ENCODE measurements around the gene KLHL30. TPM values are rescaled to one million over a fixed set of nuclear protein-coding genes. Genes with fewer than 3 reads are reported as not detected.

The KLHL30 gene
- total RNA-seq, 1 experiment from 2014 or later = not detected

- Mint-ChIP-seq H3K27ac (no peak overlapping the region; a peak in 1 of 7 replicates), H3K4me3 (no peak overlapping the region), H3K4me1 (no peaks in the 10 kb centered on the region), H3K27me3 (ENCODE audit: low read depth) (peaks cover 7% of the 10 kb centered on the region), H3K9me3 (peaks cover 0 to 9% of the 10 kb centered on the region in 2 experiments; a peak in 4 of 5 replicates), H3K36me3 (ENCODE audit: insufficient read depth in 1 of 3, low read depth in 3 of 3) (no peaks in the 10 kb centered on the region)
- Histone ChIP-seq H4K91ac (ENCODE audit: insufficient read length, low read depth, low read length) (no peak overlapping the region), H2BK120ac (ENCODE audit: low read depth, low read length, poor library complexity, severe bottlenecking) (no peak overlapping the region), H3K27ac (ENCODE audit: insufficient read length, low read depth, low read length) (no peak overlapping the region), H3K23ac (ENCODE audit: insufficient read length, low read depth, low read length) (no peak overlapping the region), H2BK12ac (ENCODE audit: insufficient read length, low read depth, low read length) (no peak overlapping the region), H3T11ph (ENCODE audit: low read length) (no peak overlapping the region), H2AK5ac (ENCODE audit: insufficient read length, low read length) (no peak overlapping the region), H3K79me1 (ENCODE audit: insufficient read depth, low read depth, low read length, poor library complexity, severe bottlenecking) (no peaks in the 10 kb centered on the region), H3K56ac (ENCODE audit: insufficient read length, low read depth, low read length) (no peak overlapping the region), H3K4ac (ENCODE audit: low read depth, low read length) (no peak overlapping the region), H3K14ac (ENCODE audit: insufficient read depth, low read length) (no peak overlapping the region), H2BK15ac (ENCODE audit: low read depth, low read length) (no peak overlapping the region), H3K23me2 (ENCODE audit: insufficient read length, low read depth, low read length, poor library complexity, severe bottlenecking) (no peaks in the 10 kb centered on the region), H4K20me1 (ENCODE audit: control insufficient read depth, insufficient read depth, insufficient read length) (no peaks in the 10 kb centered on the region), H3K9me3 (ENCODE audit: control insufficient read depth, low read depth, low read length) (no peaks in the 10 kb centered on the region), H4K5ac (ENCODE audit: insufficient read length, low read depth, low read length) (no peak overlapping the region), H4K8ac (replicated peaks; ENCODE audit: insufficient read length, low read depth, low read length) (no peak overlapping the region), H2BK20ac (ENCODE audit: low read depth, low read length, poor library complexity, severe bottlenecking) (no peak overlapping the region), H2AFZ (ENCODE audit: low read length) (no peak overlapping the region), H3K18ac (ENCODE audit: insufficient read length, low read depth, low read length) (no peak overlapping the region), H3K4me2 (ENCODE audit: insufficient read depth, insufficient read length, low read length) (no peak overlapping the region), H3K4me1 (ENCODE audit: insufficient read depth, low read length) (no peaks in the 10 kb centered on the region), H2BK5ac (ENCODE audit: insufficient read length, low read length) (no peak overlapping the region), H3K79me2 (ENCODE audit: insufficient read depth, low read length) (no peaks in the 10 kb centered on the region), H3K27me3 (ENCODE audit: insufficient read depth, low read length) (no peaks in the 10 kb centered on the region), H3K9ac (ENCODE audit: extremely low read depth, insufficient read length, low read length) (no peak overlapping the region)
- TF ChIP-seq CTCF (conservative IDR thresholded peaks at IDR 0.05) = no peak
- WGBS (ENCODE audit: extremely low coverage, insufficient read length, low lambda C conversion rate) = no CpG with 5 or more reads among the region's 29 CpGs
- no peak for DNase-seq
Observed at GRCh38 chr2:238122287-238123217, 15.9 kb upstream of the KLHL30 start.
